H1 (cell line): ENCODE data around the gene TBC1D3C. TPM values are rescaled to one million over a fixed set of nuclear protein-coding genes. Genes with fewer than 3 reads are reported as not detected.
"Not testable (repeated sequence)": the region's sequence is repeated elsewhere in the genome, so short reads cannot be mapped to it uniquely, and the experiment has no call there.

Experiments used
- CTCF ChIA-PET: fragments of 300-600 bp; sonication (Branson Sonifier 250); formaldehyde crosslinking; loops from one replicate; lab custom pipeline; 2021; ENCODE audit not compliant: partially characterized antibody; lab: Charles Lee
- POLR2A ChIA-PET: fragments of 300-600 bp; sonication (Branson Sonifier 250); formaldehyde crosslinking; loops from one replicate; lab custom pipeline; 2021; ENCODE audit warnings: inconsistent platforms; ENCODE audit not compliant: partially characterized antibody; lab: Charles Lee
- DNase-seq, 2 experiments: peaks; one replicate each; pipeline versions ENCODE4 v3.0.0 to v3.0.0-alpha.2; 2010 to 2022; ENCODE audit warnings: low spot score in 2 of 2, low read depth in 1 of 2, mixed read lengths in 1 of 2
- FAIRE-seq: peaks from 2 replicates; lab custom pipeline; 2011; peaks lifted over from hg19 to GRCh38; lab: Jason Lieb, UNC
- H2AFZ ChIP-seq: 2 replicates; pipeline ENCODE4 v1.8.1; 2012; ENCODE audit warnings: low read length, inconsistent platforms
- H2AK5ac ChIP-seq: 2 replicates; pipeline ENCODE4 v1.6.1; 2013; ENCODE audit warnings: low read depth, low read length
- H2BK120ac ChIP-seq: replicated peaks from 2 replicates; pipeline ENCODE3; 2013; ENCODE audit warnings: low read depth, low read length, inconsistent platforms
- H2BK12ac ChIP-seq: 2 replicates; pipeline ENCODE4 v1.6.1; 2013; ENCODE audit warnings: low read depth, low read length
- H2BK15ac ChIP-seq: 2 replicates; pipeline ENCODE4 v1.6.1; 2013; ENCODE audit warnings: low read length
- H2BK20ac ChIP-seq: 2 replicates; pipeline ENCODE4 v1.6.1; 2013; ENCODE audit warnings: low read length
- H2BK5ac ChIP-seq: 2 replicates; pipeline ENCODE4 v1.6.1; 2013; ENCODE audit warnings: low read depth, low read length
- H3K14ac ChIP-seq: 2 replicates; pipeline ENCODE4 v1.6.1; 2013; ENCODE audit warnings: inconsistent platforms; ENCODE audit not compliant: insufficient read length
- H3K18ac ChIP-seq: 2 replicates; pipeline ENCODE4 v1.6.1; 2013; ENCODE audit warnings: low read length; ENCODE audit errors: extremely low read depth
- H3K23ac ChIP-seq: 2 replicates; pipeline ENCODE4 v1.6.1; 2013; ENCODE audit warnings: inconsistent platforms; ENCODE audit not compliant: insufficient read length
- H3K23me2 ChIP-seq: 2 replicates; pipeline ENCODE4 v1.6.1; 2013; ENCODE audit warnings: low read depth, low read length
- H3K27ac ChIP-seq: 2 replicates; pipeline ENCODE4 v1.6.1; 2011; ENCODE audit warnings: low read depth, low read length, inconsistent platforms
- H3K27me3 ChIP-seq, 4 experiments: replicated peaks in 1 of 4; 1 replicate in 1 of 4; 2 replicates in 3 of 4; pipeline versions ENCODE4 v1.6.1 to v1.8.1; 2011 to 2013; ENCODE audit warnings: low read length in 3 of 4, mild to moderate bottlenecking in 3 of 4, inconsistent platforms in 2 of 4, mixed read lengths in 2 of 4, moderate library complexity in 1 of 4; ENCODE audit not compliant: control insufficient read depth in 3 of 4, insufficient read depth in 3 of 4; ENCODE audit errors: extremely low read depth in 1 of 4
- H3K36me3 ChIP-seq, 4 experiments: 2 replicates each; pipeline versions ENCODE4 v1.6.1 to v1.8.1; 2011 to 2013; ENCODE audit warnings: mild to moderate bottlenecking in 4 of 4, low read length in 3 of 4, moderate library complexity in 2 of 4, control low read depth in 1 of 4, inconsistent platforms in 1 of 4; ENCODE audit not compliant: insufficient read depth in 4 of 4, control insufficient read depth in 2 of 4
- H3K4ac ChIP-seq: replicated peaks from 2 replicates; pipeline ENCODE3; 2013; ENCODE audit warnings: low read length, low read depth, mixed read lengths, inconsistent platforms; ENCODE audit not compliant: insufficient read length
- H3K4me1 ChIP-seq, 4 experiments: replicated peaks in 1 of 4; 1 replicate in 1 of 4; 2 replicates in 3 of 4; pipeline versions ENCODE4 v1.6.1 to v1.8.1; 2011 to 2013; ENCODE audit warnings: low read length in 3 of 4, inconsistent platforms in 2 of 4, mixed read lengths in 1 of 4; ENCODE audit not compliant: insufficient read depth in 4 of 4, control insufficient read depth in 3 of 4
- H3K4me2 ChIP-seq, 2 experiments: 2 replicates each; pipeline versions ENCODE4 v1.6.1 to v1.8.1; 2011 to 2013; ENCODE audit warnings: low read depth in 2 of 2, low read length in 2 of 2, control low read depth in 1 of 2, inconsistent platforms in 1 of 2, mild to moderate bottlenecking in 1 of 2; ENCODE audit not compliant: insufficient read depth in 1 of 2
- H3K4me3 ChIP-seq, 4 experiments: fragments of 200-600, 300-600 bp in 1 of 4; sonication (generic), shearing (Covaris generic), sonication (Bioruptor Twin) in 1 of 4; 2 replicates each; pipeline versions ENCODE4 v1.5.1 to v1.8.1; 2011 to 2016; ENCODE audit warnings: low read length in 4 of 4, low read depth in 3 of 4, control low read depth in 2 of 4, inconsistent platforms in 2 of 4, mild to moderate bottlenecking in 2 of 4, mixed read lengths in 1 of 4, moderate library complexity in 1 of 4; ENCODE audit not compliant: insufficient read depth in 2 of 4; ENCODE audit errors: extremely low read depth in 1 of 4
- H3K56ac ChIP-seq: replicated peaks from 2 replicates; pipeline ENCODE3; 2013; ENCODE audit warnings: low read depth, mild to moderate bottlenecking, mixed read lengths, low read length, inconsistent platforms; ENCODE audit not compliant: insufficient read length
- H3K79me1 ChIP-seq: 2 replicates; pipeline ENCODE4 v1.6.1; 2013; ENCODE audit warnings: low read depth, low read length, control low read depth
- H3K79me2 ChIP-seq, 2 experiments: 2 replicates each; pipeline versions ENCODE4 v1.6.1 to v1.8.1; 2012 to 2013; ENCODE audit warnings: low read length in 2 of 2, mild to moderate bottlenecking in 2 of 2, inconsistent platforms in 1 of 2; ENCODE audit not compliant: insufficient read depth in 2 of 2, control insufficient read depth in 1 of 2
- H3K9ac ChIP-seq, 4 experiments: replicated peaks in 1 of 4; 1 replicate in 1 of 4; 2 replicates in 3 of 4; pipeline versions ENCODE4 v1.6.1 to v1.8.1; 2011 to 2013; ENCODE audit warnings: low read depth in 3 of 4, low read length in 3 of 4, control low read depth in 2 of 4, mild to moderate bottlenecking in 2 of 4, moderate library complexity in 2 of 4, inconsistent platforms in 1 of 4; ENCODE audit errors: extremely low read depth in 1 of 4
- H3K9me3 ChIP-seq, 2 experiments: 2 replicates each; pipeline versions ENCODE4 v1.6.1 to v1.8.1; 2012 to 2013; ENCODE audit warnings: mild to moderate bottlenecking in 2 of 2, moderate library complexity in 2 of 2, control low read depth in 1 of 2, inconsistent platforms in 1 of 2, low read depth in 1 of 2, low read length in 1 of 2, mixed read lengths in 1 of 2; ENCODE audit not compliant: insufficient read depth in 2 of 2
- H4K20me1 ChIP-seq, 2 experiments: replicated peaks in 1 of 2; 2 replicates each; pipeline versions ENCODE3 to v1.8.1; 2011 to 2013; ENCODE audit warnings: inconsistent platforms in 2 of 2, low read length in 2 of 2, mild to moderate bottlenecking in 1 of 2; ENCODE audit not compliant: insufficient read depth in 2 of 2, control insufficient read depth in 1 of 2
- H4K5ac ChIP-seq: 2 replicates; pipeline ENCODE4 v1.6.1; 2013; ENCODE audit warnings: low read length, low read depth, mixed read lengths, inconsistent platforms; ENCODE audit not compliant: insufficient read length
- H4K8ac ChIP-seq: 2 replicates; pipeline ENCODE4 v1.8.0; 2013; ENCODE audit warnings: mild to moderate bottlenecking, moderate library complexity, low read length, inconsistent platforms; ENCODE audit not compliant: insufficient read depth; ENCODE audit errors: extremely low read depth
- H4K91ac ChIP-seq: replicated peaks from 2 replicates; pipeline ENCODE3; 2013; ENCODE audit warnings: low read length, mixed read lengths, inconsistent platforms; ENCODE audit not compliant: insufficient read length
- WGBS, 2 experiments: shearing (Covaris generic) in 1 of 2; methylation state at CpG; one replicate each; pipeline versions ENCODE4 v1.1.6 to v1.1.7; 2013 to 2015; ENCODE audit warnings: low lambda C conversion rate in 2 of 2, mixed read lengths in 2 of 2, inconsistent platforms in 1 of 2, low coverage in 1 of 2, missing lambda C conversion rate in 1 of 2; ENCODE audit not compliant: insufficient replicate concordance in 2 of 2, insufficient coverage in 1 of 2, insufficient read length in 1 of 2; ENCODE audit errors: extremely low coverage in 1 of 2, missing lambda C conversion rate in 1 of 2; 5-methylcytosine and 5-hydroxymethylcytosine counted together
- polyA plus RNA-seq, 7 experiments: library from polyadenylated mRNA; depleted of rRNA in 3 of 7; stranded (reverse) in 5 of 7; unstranded in 2 of 7; fragments of >200 nt in 5 of 7; fragments of 200-250 nt in 2 of 7; gene quantifications; 1 replicate in 5 of 7; 2 replicates in 1 of 7; 4 replicates in 1 of 7; pipeline versions ENCODE4 v1.2.1 to v1.2.3, GENCODE V29; 2011 to 2013; ENCODE audit warnings: missing spikeins in 2 of 7, mixed read lengths in 2 of 7
- total RNA-seq: library from RNA; stranded (reverse); fragmentation: NEBNext Ultra II Directional; extraction: Animal tissue kit (Norgen Biotek cat#: 25700); gene quantifications from 2 replicates; pipeline ENCODE4 v1.2.1, GENCODE V29; 2021

Gene TBC1D3C
- total and polyA plus RNA-seq, 2 of the 8 experiments (the other 6 are each of a cell fraction or from before 2014, with no cell fraction given): 0.68 TPM; not detected in 1

- H3K23me2 ChIP-seq, H2BK5ac ChIP-seq, POLR2A ChIA-PET, CTCF ChIA-PET, H4K20me1 ChIP-seq, H2AK5ac ChIP-seq, H3K4ac ChIP-seq, H3K79me2 ChIP-seq, H3K4me3 ChIP-seq, H3K27me3 ChIP-seq, H3K4me2 ChIP-seq, H4K5ac ChIP-seq, H3K79me1 ChIP-seq, H2BK20ac ChIP-seq, H3K9ac ChIP-seq, H2BK120ac ChIP-seq, H3K27ac ChIP-seq, H3K18ac ChIP-seq, H4K91ac ChIP-seq, H2BK15ac ChIP-seq, H3K36me3 ChIP-seq, H3K4me1 ChIP-seq, H3K56ac ChIP-seq, FAIRE-seq, H2BK12ac ChIP-seq, DNase-seq, H3K23ac ChIP-seq, H3K9me3 ChIP-seq, H2AFZ ChIP-seq, H4K8ac ChIP-seq, H3K14ac ChIP-seq: not testable (repeated sequence)
- no CpG with 5 or more reads among the region's 2 CpGs for WGBS, 2 experiments
These were observed 25.7 kb upstream of the TBC1D3C start for GRCh38 chr17:38094059-38094694.

GRCh38 chr17:38088120-38088519 is 19.7 kb upstream of the TBC1D3C start:
- H2BK5ac ChIP-seq, H2BK20ac ChIP-seq, H3K79me1 ChIP-seq, CTCF ChIA-PET, H3K56ac ChIP-seq, H3K27ac ChIP-seq, H2AK5ac ChIP-seq, H3K23ac ChIP-seq, H3K18ac ChIP-seq, H4K5ac ChIP-seq, H3K79me2 ChIP-seq, H3K4ac ChIP-seq, DNase-seq, H4K8ac ChIP-seq, H2BK120ac ChIP-seq, H3K4me3 ChIP-seq, H3K14ac ChIP-seq, H3K27me3 ChIP-seq, H3K36me3 ChIP-seq, H3K4me2 ChIP-seq, H4K91ac ChIP-seq, H4K20me1 ChIP-seq, H3K23me2 ChIP-seq, H2AFZ ChIP-seq, H2BK15ac ChIP-seq, POLR2A ChIA-PET, H2BK12ac ChIP-seq, H3K9me3 ChIP-seq, H3K9ac ChIP-seq, H3K4me1 ChIP-seq, FAIRE-seq: not testable (repeated sequence)
- 100% methylated on average over 6 of the region's 10 CpGs; no CpG with 5 or more reads in 1 of the 2 experiments for WGBS, 2 experiments
